GM12874 (cell line): Measurements from ENCODE around the gene SRRM3.

ENCODE experiments used
- TF ChIP-seq, protein P1 (sequence below): IDR thresholded peaks from 2 replicates; pipeline ENCODE4 v1.5.1; 2011; ENCODE audit warnings: low read depth, mild to moderate bottlenecking, control low read depth, low read length, moderate library complexity; ENCODE audit not compliant: insufficient read depth

SRRM3 gene

GRCh38 chr7:76328389-76328788, 126.7 kb downstream of the SRRM3 start:
- TF ChIP-seq, protein P1, sequence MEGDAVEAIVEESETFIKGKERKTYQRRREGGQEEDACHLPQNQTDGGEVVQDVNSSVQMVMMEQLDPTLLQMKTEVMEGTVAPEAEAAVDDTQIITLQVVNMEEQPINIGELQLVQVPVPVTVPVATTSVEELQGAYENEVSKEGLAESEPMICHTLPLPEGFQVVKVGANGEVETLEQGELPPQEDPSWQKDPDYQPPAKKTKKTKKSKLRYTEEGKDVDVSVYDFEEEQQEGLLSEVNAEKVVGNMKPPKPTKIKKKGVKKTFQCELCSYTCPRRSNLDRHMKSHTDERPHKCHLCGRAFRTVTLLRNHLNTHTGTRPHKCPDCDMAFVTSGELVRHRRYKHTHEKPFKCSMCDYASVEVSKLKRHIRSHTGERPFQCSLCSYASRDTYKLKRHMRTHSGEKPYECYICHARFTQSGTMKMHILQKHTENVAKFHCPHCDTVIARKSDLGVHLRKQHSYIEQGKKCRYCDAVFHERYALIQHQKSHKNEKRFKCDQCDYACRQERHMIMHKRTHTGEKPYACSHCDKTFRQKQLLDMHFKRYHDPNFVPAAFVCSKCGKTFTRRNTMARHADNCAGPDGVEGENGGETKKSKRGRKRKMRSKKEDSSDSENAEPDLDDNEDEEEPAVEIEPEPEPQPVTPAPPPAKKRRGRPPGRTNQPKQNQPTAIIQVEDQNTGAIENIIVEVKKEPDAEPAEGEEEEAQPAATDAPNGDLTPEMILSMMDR: no peak

DNA sequence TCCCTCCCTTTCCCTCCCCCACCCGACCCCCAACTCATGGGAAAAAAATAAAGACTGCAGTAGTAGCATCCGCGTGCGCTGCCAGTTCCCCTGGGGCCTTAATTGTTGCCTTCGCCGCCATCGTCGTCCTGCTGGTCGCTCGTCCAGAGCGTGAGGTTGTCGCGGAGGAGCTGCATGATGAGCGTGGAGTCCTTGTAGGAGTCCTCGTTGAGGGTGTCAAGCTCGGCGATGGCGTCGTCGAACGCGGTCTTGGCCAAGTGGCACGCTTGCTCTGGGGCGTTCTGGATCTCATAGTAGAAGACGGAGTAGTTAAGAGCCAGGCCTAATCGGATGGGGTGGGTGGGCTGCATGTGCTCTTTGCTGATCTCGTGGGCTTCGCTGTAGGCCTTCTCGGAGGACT, 127.8 kb downstream of the SRRM3 start:
- TF ChIP-seq, protein P1: no peak

GRCh38 chr7:76330261-76330660, 128.6 kb downstream of the SRRM3 start:
- TF ChIP-seq, protein P1: no peak

GRCh38 chr7:76330673-76331072, 129.0 kb downstream of the SRRM3 start:
- TF ChIP-seq, protein P1: no peak

- TF ChIP-seq, protein P1: no peak
These were observed 130.4 kb downstream of the SRRM3 start for GRCh38 chr7:76332078-76332477.

DNA sequence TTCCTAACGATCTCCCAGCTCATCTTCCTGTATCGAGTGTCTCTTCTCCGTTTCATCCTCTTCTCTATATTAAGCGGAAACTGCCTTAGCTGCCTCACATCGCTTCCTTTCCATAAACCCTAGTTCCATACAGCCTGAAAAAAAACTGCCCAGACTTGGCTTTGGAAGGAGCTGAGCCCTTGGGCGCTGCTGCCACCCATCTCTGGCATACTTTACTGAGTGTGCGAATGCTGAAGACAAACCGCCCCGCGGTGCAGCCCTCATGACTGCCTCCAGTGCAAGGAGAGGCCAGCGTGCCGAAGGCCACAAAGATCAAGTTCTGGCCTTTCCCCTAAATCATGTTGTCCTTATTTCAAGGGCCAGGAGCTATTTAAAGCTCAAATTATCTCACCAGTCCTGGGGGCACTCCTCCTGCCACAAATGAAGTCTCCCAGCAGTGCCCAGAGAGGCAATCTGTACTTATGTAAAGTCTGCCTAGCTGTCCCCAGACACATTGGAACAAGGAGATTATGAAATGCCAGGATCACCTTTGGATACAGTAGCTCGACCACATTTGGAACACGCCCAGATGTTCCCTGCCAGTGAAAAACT, 131.9 kb downstream of the SRRM3 start:
- TF ChIP-seq, protein P1: no peak

GRCh38 chr7:76334320-76334967, 132.7 kb downstream of the SRRM3 start:
- TF ChIP-seq, protein P1: no peak
